GM19328 (cell line): ENCODE results near the gene TMEM254.
"Not testable (repeated sequence)": the region's sequence is repeated elsewhere in the genome, so short reads cannot be mapped to it uniquely, and the experiment has no call there.

Experiments
- ATAC-seq: cut with Tn5 transposase; IDR thresholded peaks from one replicate; pipeline ENCODE4 v1.9.1; 2021; ENCODE audit warnings: mild to moderate bottlenecking, moderate library complexity; ENCODE audit not compliant: unreplicated experiment

The TMEM254 gene

GRCh38 chr10:80132299-80133139 lies 54.1 kb downstream of the TMEM254 start, which contains the start of gene PLAC9:
Gene PLAC9 (plus strand): TSS chr10:80132730. CDS start chr10:80132763, 33 bp downstream.
- ATAC-seq = no peak

- ATAC-seq = no peak
Observed at GRCh38 chr10:80133206-80133605, 54.7 kb downstream of the TMEM254 start.

GRCh38 chr10:80133687-80134086 lies 55.2 kb downstream of the TMEM254 start:
- not testable (repeated sequence) for ATAC-seq

- no peak for ATAC-seq
Observed at GRCh38 chr10:80136134-80136571, 57.7 kb downstream of the TMEM254 start.

- ATAC-seq = no peak
Observed at GRCh38 chr10:80137031-80137862, 58.8 kb downstream of the TMEM254 start.

- no peak for ATAC-seq
Observed at GRCh38 chr10:80137920-80138319, 59.5 kb downstream of the TMEM254 start.

- no peak for ATAC-seq
Observed at GRCh38 chr10:80139265-80139664, 60.8 kb downstream of the TMEM254 start.

GRCh38 chr10:80140251-80140650 lies 61.8 kb downstream of the TMEM254 start:
- ATAC-seq = no peak

GRCh38 chr10:80141696-80142460 lies 63.4 kb downstream of the TMEM254 start:
- ATAC-seq = no peak
